ENCODE data around the gene NRIP2. TPM values are rescaled to one million over a fixed set of nuclear protein-coding genes. Genes with fewer than 3 reads are reported as not detected.

Gene NRIP2
- total RNA-seq, 4 donors from 2014 or later = 1.3 to 5.2 (median 2.0) TPM; not detected in 1

GRCh38 chr12:2844786-2845185 lies 10.0 kb upstream of the NRIP2 start:
- no peak for TF ChIP-seq POLR2A (IDR thresholded peaks at IDR 0.05)
- TF ChIP-seq, protein P1, sequence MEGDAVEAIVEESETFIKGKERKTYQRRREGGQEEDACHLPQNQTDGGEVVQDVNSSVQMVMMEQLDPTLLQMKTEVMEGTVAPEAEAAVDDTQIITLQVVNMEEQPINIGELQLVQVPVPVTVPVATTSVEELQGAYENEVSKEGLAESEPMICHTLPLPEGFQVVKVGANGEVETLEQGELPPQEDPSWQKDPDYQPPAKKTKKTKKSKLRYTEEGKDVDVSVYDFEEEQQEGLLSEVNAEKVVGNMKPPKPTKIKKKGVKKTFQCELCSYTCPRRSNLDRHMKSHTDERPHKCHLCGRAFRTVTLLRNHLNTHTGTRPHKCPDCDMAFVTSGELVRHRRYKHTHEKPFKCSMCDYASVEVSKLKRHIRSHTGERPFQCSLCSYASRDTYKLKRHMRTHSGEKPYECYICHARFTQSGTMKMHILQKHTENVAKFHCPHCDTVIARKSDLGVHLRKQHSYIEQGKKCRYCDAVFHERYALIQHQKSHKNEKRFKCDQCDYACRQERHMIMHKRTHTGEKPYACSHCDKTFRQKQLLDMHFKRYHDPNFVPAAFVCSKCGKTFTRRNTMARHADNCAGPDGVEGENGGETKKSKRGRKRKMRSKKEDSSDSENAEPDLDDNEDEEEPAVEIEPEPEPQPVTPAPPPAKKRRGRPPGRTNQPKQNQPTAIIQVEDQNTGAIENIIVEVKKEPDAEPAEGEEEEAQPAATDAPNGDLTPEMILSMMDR (IDR thresholded peaks at IDR 0.05 in 4 of 5, conservative IDR thresholded peaks at IDR 0.05 in 1 of 5) = no peak
- no peaks in the 10 kb centered on the region for H3K27me3 ChIP-seq
- H3K27ac ChIP-seq = peak overlapping the region in 3 of 4 donors; percentile 5 to 52 (median 33)
- no peaks in the 10 kb centered on the region for H3K36me3 ChIP-seq
- intact Hi-C loops (cut with DNase I; ENCODE audit: low total_unique reads) (no loop called here), in situ Hi-C loops (cut with MboI; ENCODE audit: low sequenced_read_pairs in 4 of 4) (no loop called here)
- H3K9me3 ChIP-seq = no peaks in the 10 kb centered on the region
- no peak for ATAC-seq
- H3K4me1 ChIP-seq = no peaks in the 10 kb centered on the region
- no peak for DNase-seq
- no peak overlapping the region for H3K4me3 ChIP-seq

- no peaks in the 10 kb centered on the region for H3K4me1 ChIP-seq
- H3K27ac ChIP-seq = peak overlapping the region in 1 of 4 donors; percentile 25
- intact Hi-C loops (cut with DNase I; ENCODE audit: low total_unique reads) (no loop called here), in situ Hi-C loops (cut with MboI; ENCODE audit: low sequenced_read_pairs in 4 of 4) (no loop called here)
- TF ChIP-seq, protein P1 (IDR thresholded peaks at IDR 0.05 in 4 of 5, conservative IDR thresholded peaks at IDR 0.05 in 1 of 5) = no peak
- no peak for TF ChIP-seq POLR2A (IDR thresholded peaks at IDR 0.05)
- H3K4me3 ChIP-seq = no peak overlapping the region
- DNase-seq = no peak
- no peaks in the 10 kb centered on the region for H3K27me3 ChIP-seq
- no peaks in the 10 kb centered on the region for H3K9me3 ChIP-seq
- peak in 1 of 2 donors; percentile 18 for ATAC-seq
- no peaks in the 10 kb centered on the region for H3K36me3 ChIP-seq
Observed at GRCh38 chr12:2842948-2843347, 8.1 kb upstream of the NRIP2 start.

- ATAC-seq (no peak), DNase-seq (no peak)
- H3K4me1 ChIP-seq = no peaks in the 10 kb centered on the region
- H3K27me3 ChIP-seq = no peaks in the 10 kb centered on the region
- no peaks in the 10 kb centered on the region for H3K36me3 ChIP-seq
- intact Hi-C loops (cut with DNase I; ENCODE audit: low total_unique reads) (no loop called here), in situ Hi-C loops (cut with MboI; ENCODE audit: low sequenced_read_pairs in 4 of 4) (no loop called here)
- no peaks in the 10 kb centered on the region for H3K9me3 ChIP-seq
- H3K27ac ChIP-seq = no peak overlapping the region
- no peak overlapping the region for H3K4me3 ChIP-seq
- no peak for TF ChIP-seq POLR2A (IDR thresholded peaks at IDR 0.05)
- TF ChIP-seq, protein P1 (IDR thresholded peaks at IDR 0.05 in 4 of 5, conservative IDR thresholded peaks at IDR 0.05 in 1 of 5) = no peak
Observed at GRCh38 chr12:2841056-2841650, 6.3 kb upstream of the NRIP2 start.

- Histone ChIP-seq H3K4me1 (peaks cover 0 to 6% of the 10 kb centered on the region in 2 donors), H3K9me3 (no peaks in the 10 kb centered on the region), H3K4me3 (no peak overlapping the region), H3K27ac (no peak overlapping the region), H3K27me3 (peaks cover 0 to 4% (median 0%) of the 10 kb centered on the region in 3 donors), H3K36me3 (no peaks in the 10 kb centered on the region)
- TF ChIP-seq, protein P1 (IDR thresholded peaks at IDR 0.05 in 4 of 5, conservative IDR thresholded peaks at IDR 0.05 in 1 of 5) = no peak
- TF ChIP-seq POLR2A (IDR thresholded peaks at IDR 0.05) = no peak
- intact Hi-C loops (cut with DNase I; ENCODE audit: low total_unique reads) (no loop called here), in situ Hi-C loops (cut with MboI; ENCODE audit: low sequenced_read_pairs in 4 of 4) (no loop called here)
- no peak for ATAC-seq
- no peak for DNase-seq
Observed at GRCh38 chr12:2836574-2836973, 1.7 kb upstream of the NRIP2 start.

All from gastrocnemius medialis (tissue), 4 donors.